ENCODE measurements around the gene ATP8B1.

GRCh38 chr18:57784801-57785114, 18.4 kb downstream of the ATP8B1 start:
- TF ChIP-seq CTCF (conservative IDR thresholded peaks at IDR 0.05 in 1 of 2, IDR thresholded peaks at IDR 0.05 in 1 of 2; ENCODE audit: low read depth in 1 of 2, low read length in 2 of 2): no peak
- no peak for TF ChIP-seq EZH2 (IDR thresholded peaks at IDR 0.05; ENCODE audit: low read length, missing control alignments)

All from fibroblast of lung (primary cell).